Skeletal muscle tissue (tissue), 4 donors: ENCODE data around the gene IDNK. TPM values are rescaled to one million over a fixed set of nuclear protein-coding genes. Genes with fewer than 3 reads are reported as not detected.

Experiments
- H3K27ac ChIP-seq: one replicate; pipeline ENCODE4 v1.7.0; 2013; ENCODE audit warnings: mild to moderate bottlenecking, low read depth, low read length, inconsistent platforms
- H3K27me3 ChIP-seq, 3 donors: one replicate each; pipeline ENCODE4 v1.7.0; 2013; ENCODE audit warnings: low read length in 3 of 3; ENCODE audit not compliant: control insufficient read depth in 3 of 3, insufficient read depth in 3 of 3
- H3K36me3 ChIP-seq, 3 donors: one replicate each; pipeline ENCODE4 v1.7.0; 2013; ENCODE audit warnings: low read length in 3 of 3; ENCODE audit not compliant: control insufficient read depth in 3 of 3, insufficient read depth in 3 of 3
- H3K4me1 ChIP-seq, 3 donors: one replicate each; pipeline ENCODE4 v1.7.0; 2013; ENCODE audit warnings: low read length in 3 of 3, mild to moderate bottlenecking in 3 of 3; ENCODE audit not compliant: control insufficient read depth in 3 of 3, insufficient read depth in 3 of 3
- H3K4me3 ChIP-seq, 3 donors: one replicate each; pipeline ENCODE4 v1.7.0; 2013; ENCODE audit warnings: low read length in 3 of 3
- H3K9ac ChIP-seq, 3 donors: one replicate each; pipeline ENCODE4 v1.7.0; 2013; ENCODE audit warnings: low read length in 3 of 3, mild to moderate bottlenecking in 3 of 3, moderate library complexity in 2 of 3, low read depth in 1 of 3
- H3K9me3 ChIP-seq, 3 donors: one replicate each; pipeline ENCODE4 v1.7.0; 2013; ENCODE audit warnings: low read length in 3 of 3; ENCODE audit not compliant: control insufficient read depth in 3 of 3
- total RNA-seq: library from RNA; depleted of rRNA; stranded (reverse); fragments of >200 nt; gene quantifications from one replicate; pipeline ENCODE4 v1.2.3, GENCODE V29; 2014
- donor health status: Osteomylitis.

IDNK gene
- total RNA-seq, 1 donor from 2014 or later = 3.1 TPM

- Histone ChIP-seq H3K36me3 (peaks cover 18 to 33% (median 27%) of the 10 kb centered on the region in 3 donors), H3K9me3 (no peaks in the 10 kb centered on the region), H3K4me1 (no peaks in the 10 kb centered on the region), H3K9ac (no peak overlapping the region), H3K27me3 (no peaks in the 10 kb centered on the region), H3K27ac (no peak overlapping the region), H3K4me3 (no peak overlapping the region)
These were observed 28.6 kb downstream of the IDNK start for GRCh38 chr9:83651558-83651957.

GRCh38 chr9:83652433-83652832, 29.5 kb downstream of the IDNK start:
- Histone ChIP-seq H3K27me3 (no peaks in the 10 kb centered on the region), H3K27ac (no peak overlapping the region), H3K9ac (no peak overlapping the region), H3K4me1 (no peaks in the 10 kb centered on the region), H3K36me3 (peaks cover 16 to 40% (median 35%) of the 10 kb centered on the region in 3 donors), H3K4me3 (no peak overlapping the region), H3K9me3 (no peaks in the 10 kb centered on the region)

- Histone ChIP-seq H3K9me3 (no peaks in the 10 kb centered on the region), H3K4me1 (no peaks in the 10 kb centered on the region), H3K36me3 (peaks cover 28 to 46% (median 44%) of the 10 kb centered on the region in 3 donors), H3K27ac (no peak overlapping the region), H3K9ac (no peak overlapping the region), H3K27me3 (no peaks in the 10 kb centered on the region), H3K4me3 (no peak overlapping the region)
These were observed 32.5 kb downstream of the IDNK start for GRCh38 chr9:83655433-83655832.

- no peaks in the 10 kb centered on the region for H3K4me1 ChIP-seq
- H3K9ac ChIP-seq = no peak overlapping the region
- peaks cover 26 to 48% (median 47%) of the 10 kb centered on the region in 3 donors for H3K36me3 ChIP-seq
- no peak overlapping the region for H3K4me3 ChIP-seq
- H3K27ac ChIP-seq = no peak overlapping the region
- no peaks in the 10 kb centered on the region for H3K27me3 ChIP-seq
- no peaks in the 10 kb centered on the region for H3K9me3 ChIP-seq
These were observed 33.2 kb downstream of the IDNK start for GRCh38 chr9:83656032-83656680.

- no peaks in the 10 kb centered on the region for H3K9me3 ChIP-seq
- no peaks in the 10 kb centered on the region for H3K4me1 ChIP-seq
- H3K27me3 ChIP-seq = no peaks in the 10 kb centered on the region
- peaks cover 26 to 53% (median 47%) of the 10 kb centered on the region in 3 donors for H3K36me3 ChIP-seq
- H3K4me3 ChIP-seq = no peak overlapping the region
- no peak overlapping the region for H3K9ac ChIP-seq
- H3K27ac ChIP-seq = no peak overlapping the region
These were observed 34.0 kb downstream of the IDNK start for GRCh38 chr9:83656952-83657351.

- no peak overlapping the region for H3K27ac ChIP-seq
- H3K9me3 ChIP-seq = no peaks in the 10 kb centered on the region
- H3K4me1 ChIP-seq = no peaks in the 10 kb centered on the region
- H3K36me3 ChIP-seq = peaks cover 22 to 51% (median 37%) of the 10 kb centered on the region in 3 donors
- no peaks in the 10 kb centered on the region for H3K27me3 ChIP-seq
- H3K9ac ChIP-seq = no peak overlapping the region
- H3K4me3 ChIP-seq = no peak overlapping the region
These were observed 40.0 kb downstream of the IDNK start for GRCh38 chr9:83662933-83663332.

GRCh38 chr9:83665580-83666200, 42.7 kb downstream of the IDNK start:
- H3K4me1 ChIP-seq = no peaks in the 10 kb centered on the region
- no peak overlapping the region for H3K4me3 ChIP-seq
- peaks cover 9 to 44% (median 35%) of the 10 kb centered on the region in 3 donors for H3K36me3 ChIP-seq
- H3K27me3 ChIP-seq = no peaks in the 10 kb centered on the region
- H3K27ac ChIP-seq = no peak overlapping the region
- no peaks in the 10 kb centered on the region for H3K9me3 ChIP-seq
- no peak overlapping the region for H3K9ac ChIP-seq

GRCh38 chr9:83669067-83669466, 46.1 kb downstream of the IDNK start:
- Histone ChIP-seq H3K4me3 (no peak overlapping the region), H3K27ac (no peak overlapping the region), H3K36me3 (peaks cover 3 to 32% (median 17%) of the 10 kb centered on the region in 3 donors), H3K4me1 (no peaks in the 10 kb centered on the region), H3K9ac (no peak overlapping the region), H3K9me3 (no peaks in the 10 kb centered on the region), H3K27me3 (no peaks in the 10 kb centered on the region)

- Histone ChIP-seq H3K9ac (no peak overlapping the region), H3K27ac (no peak overlapping the region), H3K4me1 (no peaks in the 10 kb centered on the region), H3K9me3 (no peaks in the 10 kb centered on the region), H3K27me3 (no peaks in the 10 kb centered on the region), H3K36me3 (peaks cover 3 to 34% (median 14%) of the 10 kb centered on the region in 3 donors), H3K4me3 (no peak overlapping the region)
These were observed 47.4 kb downstream of the IDNK start for GRCh38 chr9:83670381-83670780.

GRCh38 chr9:83671451-83671850, 48.5 kb downstream of the IDNK start:
- Histone ChIP-seq H3K36me3 (peaks cover 3 to 42% (median 16%) of the 10 kb centered on the region in 3 donors), H3K27me3 (no peaks in the 10 kb centered on the region), H3K4me1 (no peaks in the 10 kb centered on the region), H3K9me3 (no peaks in the 10 kb centered on the region), H3K27ac (no peak overlapping the region), H3K4me3 (no peak overlapping the region), H3K9ac (no peak overlapping the region)
